K562 (cell line): ENCODE results near the gene GHITM. TPM values are rescaled to one million over a fixed set of nuclear protein-coding genes. Genes with fewer than 3 reads are reported as not detected.

Experiments
- CHD2 ChIP-seq: IDR thresholded peaks from 2 replicates; pipeline ENCODE4 v1.6.1; 2011; ENCODE audit warnings: low read depth, low read length
- HDAC1 ChIP-seq, 2 experiments: fragments of 450-650 bp; IDR thresholded peaks; 2 replicates each; pipeline ENCODE4 v1.6.1; 2016 to 2017; ENCODE audit warnings: inconsistent platforms in 1 of 2, mild to moderate bottlenecking in 1 of 2, moderate library complexity in 1 of 2
- HSF4 ChIP-seq: fragments of 250-450 bp; sonication (Bioruptor Pico); IDR thresholded peaks from 2 replicates; pipeline ENCODE4 v2.1.2; 2022; ENCODE audit warnings: mild to moderate bottlenecking, moderate library complexity, borderline replicate concordance
- MED1 ChIP-seq: sonication (generic); formaldehyde crosslinking; IDR thresholded peaks from 2 replicates; pipeline ENCODE4 v1.8.1; 2023; ENCODE audit warnings: missing genetic modification reagents, borderline replicate concordance
- MNT ChIP-seq, 2 experiments: fragments of 450-650 bp; conservative IDR thresholded peaks; 2 replicates each; pipeline ENCODE4 v1.6.1; 2017; ENCODE audit warnings: mild to moderate bottlenecking in 2 of 2, moderate library complexity in 2 of 2
- NCOR1 ChIP-seq: fragments of 450-650 bp; IDR thresholded peaks from 2 replicates; pipeline ENCODE4 v1.6.1; 2016; ENCODE audit warnings: mild to moderate bottlenecking, moderate library complexity
- NONO ChIP-seq, 2 experiments: fragments of 200-400 bp in 1 of 2; fragments of 450-650 bp in 1 of 2; formaldehyde crosslinking in 1 of 2; IDR thresholded peaks; 2 replicates each; pipeline ENCODE4 v1.6.1; 2017; ENCODE audit warnings: low read depth in 2 of 2, mild to moderate bottlenecking in 2 of 2, moderate library complexity in 2 of 2, low read length in 1 of 2
- PHF20 ChIP-seq: fragments of 450-650 bp; IDR thresholded peaks from 2 replicates; pipeline ENCODE4 v1.6.1; 2018; ENCODE audit not compliant: partially characterized antibody
- SNAPC5 ChIP-seq: fragments of 250-450 bp; sonication (Bioruptor Pico); IDR thresholded peaks from 2 replicates; pipeline ENCODE4 v1.8.0; 2021; ENCODE audit warnings: moderate library complexity, mild to moderate bottlenecking, inconsistent platforms
- ZNF280A ChIP-seq: fragments of 450-650 bp; IDR thresholded peaks from 2 replicates; pipeline ENCODE4 v1.6.1; 2018; ENCODE audit warnings: mild to moderate bottlenecking, low read depth; ENCODE audit not compliant: partially characterized antibody
- ZNF518B ChIP-seq: fragments of 250-450 bp; sonication (Bioruptor Pico); IDR thresholded peaks from 2 replicates; pipeline ENCODE4 v1.5.0; 2021; ENCODE audit warnings: mild to moderate bottlenecking, moderate library complexity
- ZNF740 ChIP-seq, 3 experiments: fragments of 200-800 bp in 1 of 3; sonication (Bioruptor generic) in 1 of 3; sonication (generic) in 1 of 3; formaldehyde crosslinking in 1 of 3; IDR thresholded peaks; 2 replicates each; pipeline versions ENCODE4 v1.6.1 to v1.8.0; 2016 to 2022; ENCODE audit warnings: mild to moderate bottlenecking in 2 of 3, missing compliant biosample characterization in 2 of 3, missing genetic modification characterization in 2 of 3, missing genetic modification reagents in 1 of 3
- polyA plus RNA-seq, 8 experiments: library from polyadenylated mRNA; depleted of rRNA in 4 of 8; stranded (reverse) in 5 of 8; unstranded in 3 of 8; fragments of >200 nt; fragmentation: Nextera tagmentation in 2 of 8; fragmentation: Illumina TruSeq in 1 of 8; extraction: Ambion mirVana in 2 of 8; extraction: Trizol in 1 of 8; gene quantifications; 2 replicates each; pipeline versions ENCODE4 v1.2.1 to v1.2.3, GENCODE V29; 2011 to 2014; ENCODE audit warnings: inconsistent platforms in 1 of 8, missing spikeins in 1 of 8
- total RNA-seq, 7 experiments: library from RNA; depleted of rRNA in 6 of 7; stranded (reverse); fragments of >200 nt in 6 of 7; fragmentation: Illumina TruSeq in 2 of 7; extraction: Trizol in 2 of 7; gene quantifications; 2 replicates each; pipeline versions ENCODE4 v1.2.1 to v1.2.3, GENCODE V29; 2011 to 2021; ENCODE audit warnings: low replicate concordance in 1 of 7

GHITM gene
- total and polyA plus RNA-seq, 9 of the 15 experiments (the other 6 are each of a cell fraction or from before 2014, with no cell fraction given): 322 to 1,258 (median 386) TPM

- TF ChIP-seq SNAPC5 (CRISPR knock-in tag) (no peak), NONO (IDR thresholded peaks at IDR 0.05; ENCODE audit: low read depth in 2 of 2, low read length in 1 of 2) (no peak), ZNF518B (no peak), CHD2 (no peak), ZNF280A (no peak), ZNF740 (CRISPR knock-in tag; IDR thresholded peaks at IDR 0.05) (no peak), ZNF740 (tag; IDR thresholded peaks at IDR 0.05) (no peak), HDAC1 (IDR thresholded peaks at IDR 0.05) (peak in 1 of 2 experiments; percentile 61; a peak in 2 of 4 replicates), MNT (conservative IDR thresholded peaks at IDR 0.05) (no peak), MED1 (CRISPR knock-in tag) (no peak), HSF4 (no peak), NCOR1 (no peak), PHF20 (peak; percentile 60)
These were observed 38.9 kb downstream of the GHITM start (continued) for GRCh38 chr10:84178160-84178609.
